SU-DHL-6 (cell line): ENCODE measurements around the gene ATP2A3.

Experiments
- EZH2phosphoT487 ChIP-seq: fragments of 200-600 bp; sonication (generic), shearing (Covaris generic); conservative IDR thresholded peaks from 2 replicates; pipeline ENCODE4 v1.6.1; 2018; ENCODE audit warnings: mild to moderate bottlenecking, antibody characterized with exemption, low read length, moderate library complexity, mixed read lengths
- TF ChIP-seq, protein P1 (sequence below): fragments of 200-600 bp; sonication (generic); IDR thresholded peaks from one replicate; pipeline ENCODE4 v1.5.1; 2017; ENCODE audit warnings: antibody characterized with exemption, mild to moderate bottlenecking, low read length, moderate library complexity; ENCODE audit not compliant: insufficient read depth, poor library complexity, severe bottlenecking

GRCh38 chr17:3962217-3962964, 1.8 kb downstream of the ATP2A3 start:
- TF ChIP-seq EZH2phosphoT487, result no peak
- TF ChIP-seq, protein P1, sequence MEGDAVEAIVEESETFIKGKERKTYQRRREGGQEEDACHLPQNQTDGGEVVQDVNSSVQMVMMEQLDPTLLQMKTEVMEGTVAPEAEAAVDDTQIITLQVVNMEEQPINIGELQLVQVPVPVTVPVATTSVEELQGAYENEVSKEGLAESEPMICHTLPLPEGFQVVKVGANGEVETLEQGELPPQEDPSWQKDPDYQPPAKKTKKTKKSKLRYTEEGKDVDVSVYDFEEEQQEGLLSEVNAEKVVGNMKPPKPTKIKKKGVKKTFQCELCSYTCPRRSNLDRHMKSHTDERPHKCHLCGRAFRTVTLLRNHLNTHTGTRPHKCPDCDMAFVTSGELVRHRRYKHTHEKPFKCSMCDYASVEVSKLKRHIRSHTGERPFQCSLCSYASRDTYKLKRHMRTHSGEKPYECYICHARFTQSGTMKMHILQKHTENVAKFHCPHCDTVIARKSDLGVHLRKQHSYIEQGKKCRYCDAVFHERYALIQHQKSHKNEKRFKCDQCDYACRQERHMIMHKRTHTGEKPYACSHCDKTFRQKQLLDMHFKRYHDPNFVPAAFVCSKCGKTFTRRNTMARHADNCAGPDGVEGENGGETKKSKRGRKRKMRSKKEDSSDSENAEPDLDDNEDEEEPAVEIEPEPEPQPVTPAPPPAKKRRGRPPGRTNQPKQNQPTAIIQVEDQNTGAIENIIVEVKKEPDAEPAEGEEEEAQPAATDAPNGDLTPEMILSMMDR, result no peak
